GM21526 (cell line): ENCODE results near the gene PHACTR2.
"Not testable (repeated sequence)": the region's sequence is repeated elsewhere in the genome, so short reads cannot be mapped to it uniquely, and the experiment has no call there.

Experiments
- ATAC-seq: cut with Tn5 transposase; IDR thresholded peaks from one replicate; pipeline ENCODE4 v1.9.1; 2021; ENCODE audit warnings: moderate library complexity; ENCODE audit not compliant: unreplicated experiment, low FRiP score

The PHACTR2 gene

GRCh38 chr6:143677891-143678791 is at the start of gene PHACTR2:
TSS of gene PHACTR2 (plus strand) at chr6:143677965. CDS start at chr6:143678164, 199 bp downstream.
- no peak for ATAC-seq

- ATAC-seq, result no peak
Observed at GRCh38 chr6:143629104-143630080, 48.4 kb upstream of the PHACTR2 start.

- ATAC-seq, result not testable (repeated sequence)
Observed at GRCh38 chr6:143631196-143631595, 46.6 kb upstream of the PHACTR2 start.

- ATAC-seq, result no peak
Observed at GRCh38 chr6:143632894-143633293, 44.9 kb upstream of the PHACTR2 start.

- ATAC-seq, result no peak
Observed at GRCh38 chr6:143634486-143634885, 43.3 kb upstream of the PHACTR2 start.

GRCh38 chr6:143637691-143638090 is 40.1 kb upstream of the PHACTR2 start:
- ATAC-seq, result no peak

GRCh38 chr6:143642403-143642802 is 35.4 kb upstream of the PHACTR2 start:
- no peak for ATAC-seq

GRCh38 chr6:143647191-143647590 is 30.6 kb upstream of the PHACTR2 start:
- peak; percentile 56 for ATAC-seq

GRCh38 chr6:143647732-143648131 is 30.0 kb upstream of the PHACTR2 start:
- no peak for ATAC-seq

GRCh38 chr6:143649319-143649718 is 28.4 kb upstream of the PHACTR2 start:
- not testable (repeated sequence) for ATAC-seq

GRCh38 chr6:143651328-143651727 is 26.4 kb upstream of the PHACTR2 start:
- ATAC-seq, result not testable (repeated sequence)

GRCh38 chr6:143652841-143653331 is 24.9 kb upstream of the PHACTR2 start:
- no peak for ATAC-seq

GRCh38 chr6:143655541-143655940 is 22.2 kb upstream of the PHACTR2 start:
- ATAC-seq, result no peak

- no peak for ATAC-seq
Observed at GRCh38 chr6:143656026-143656425, 21.7 kb upstream of the PHACTR2 start.

GRCh38 chr6:143657809-143658208 is 20.0 kb upstream of the PHACTR2 start:
- ATAC-seq, result no peak

- ATAC-seq, result not testable (repeated sequence)
Observed at GRCh38 chr6:143660170-143660569, 17.6 kb upstream of the PHACTR2 start.

- no peak for ATAC-seq
Observed at GRCh38 chr6:143664171-143664570, 13.6 kb upstream of the PHACTR2 start.

GRCh38 chr6:143666007-143666406 is 11.8 kb upstream of the PHACTR2 start:
- not testable (repeated sequence) for ATAC-seq

GRCh38 chr6:143669483-143669882 is 8.3 kb upstream of the PHACTR2 start:
- ATAC-seq, result not testable (repeated sequence)

GRCh38 chr6:143673669-143674068 is 4.1 kb upstream of the PHACTR2 start:
- no peak for ATAC-seq
